PFSK-1 (cell line): ENCODE data around the gene KCNIP1.

Source experiments
- FOXP2 ChIP-seq: optimal IDR thresholded peaks from 2 replicates; pipeline ENCODE3; 2011; ENCODE audit warnings: borderline replicate concordance, control low read depth, inconsistent platforms; ENCODE audit not compliant: insufficient read depth; ENCODE audit errors: extremely low read length, extremely low read depth
- POLR2AphosphoS5 ChIP-seq: IDR thresholded peaks from 2 replicates; pipeline ENCODE4 v1.6.1; 2012; ENCODE audit warnings: low read depth, mild to moderate bottlenecking, control low read depth, low read length, moderate library complexity
- REST ChIP-seq, 2 experiments: IDR thresholded peaks; 2 replicates each; pipeline versions ENCODE4 v1.6.1 to v1.8.0; 2011 to 2012; ENCODE audit warnings: low read depth in 2 of 2, low read length in 2 of 2, control low read depth in 1 of 2, inconsistent platforms in 1 of 2, mild to moderate bottlenecking in 1 of 2, moderate library complexity in 1 of 2; ENCODE audit not compliant: insufficient read depth in 1 of 2
- SIN3A ChIP-seq: IDR thresholded peaks from 2 replicates; pipeline ENCODE4 v1.6.1; 2012; ENCODE audit warnings: mild to moderate bottlenecking, low read length, moderate library complexity, borderline replicate concordance; ENCODE audit not compliant: insufficient read depth
- TAF1 ChIP-seq: IDR thresholded peaks from 2 replicates; pipeline ENCODE4 v1.6.1; 2012; ENCODE audit warnings: low read length, control low read depth, borderline replicate concordance; ENCODE audit not compliant: insufficient read depth

Gene KCNIP1

GRCh38 chr5:170489199-170489598 lies 14.6 kb upstream of the KCNIP1 start:
- TF ChIP-seq FOXP2, result no peak
- TF ChIP-seq POLR2AphosphoS5, result no peak
- no peak for TF ChIP-seq TAF1
- TF ChIP-seq REST (IDR thresholded peaks at IDR 0.05; ENCODE audit: insufficient read depth in 1 of 2, low read depth in 2 of 2, low read length in 2 of 2), result no peak
- no peak for TF ChIP-seq SIN3A

GRCh38 chr5:170490381-170490780 lies 13.4 kb upstream of the KCNIP1 start:
- TF ChIP-seq SIN3A (no peak), FOXP2 (no peak), TAF1 (no peak), REST (IDR thresholded peaks at IDR 0.05; ENCODE audit: insufficient read depth in 1 of 2, low read depth in 2 of 2, low read length in 2 of 2) (no peak), POLR2AphosphoS5 (no peak)

- no peak for TF ChIP-seq SIN3A
- no peak for TF ChIP-seq POLR2AphosphoS5
- no peak for TF ChIP-seq REST (IDR thresholded peaks at IDR 0.05; ENCODE audit: insufficient read depth in 1 of 2, low read depth in 2 of 2, low read length in 2 of 2)
- TF ChIP-seq TAF1, result no peak
- no peak for TF ChIP-seq FOXP2
Observed at GRCh38 chr5:170491479-170491878, 12.3 kb upstream of the KCNIP1 start.

- TF ChIP-seq TAF1 (no peak), SIN3A (no peak), REST (IDR thresholded peaks at IDR 0.05; ENCODE audit: insufficient read depth in 1 of 2, low read depth in 2 of 2, low read length in 2 of 2) (no peak), FOXP2 (no peak), POLR2AphosphoS5 (no peak)
Observed at GRCh38 chr5:170493028-170493820, 10.6 kb upstream of the KCNIP1 start.

- TF ChIP-seq TAF1, result no peak
- no peak for TF ChIP-seq POLR2AphosphoS5
- TF ChIP-seq SIN3A, result no peak
- no peak for TF ChIP-seq FOXP2
- TF ChIP-seq REST (IDR thresholded peaks at IDR 0.05; ENCODE audit: insufficient read depth in 1 of 2, low read depth in 2 of 2, low read length in 2 of 2), result no peak
Observed at GRCh38 chr5:170494041-170494440, 9.8 kb upstream of the KCNIP1 start.
